Raji (cell line): ENCODE measurements around the gene DGCR2.
A peak's percentile ranks its signal among the peaks of the same experiment; 100 is the strongest.

ENCODE experiments used
- POLR2A ChIP-seq: IDR thresholded peaks from 2 replicates; pipeline ENCODE4 v1.6.1; 2011; ENCODE audit warnings: low read depth, low read length, control low read depth; ENCODE audit not compliant: insufficient read depth

The DGCR2 gene

DNA sequence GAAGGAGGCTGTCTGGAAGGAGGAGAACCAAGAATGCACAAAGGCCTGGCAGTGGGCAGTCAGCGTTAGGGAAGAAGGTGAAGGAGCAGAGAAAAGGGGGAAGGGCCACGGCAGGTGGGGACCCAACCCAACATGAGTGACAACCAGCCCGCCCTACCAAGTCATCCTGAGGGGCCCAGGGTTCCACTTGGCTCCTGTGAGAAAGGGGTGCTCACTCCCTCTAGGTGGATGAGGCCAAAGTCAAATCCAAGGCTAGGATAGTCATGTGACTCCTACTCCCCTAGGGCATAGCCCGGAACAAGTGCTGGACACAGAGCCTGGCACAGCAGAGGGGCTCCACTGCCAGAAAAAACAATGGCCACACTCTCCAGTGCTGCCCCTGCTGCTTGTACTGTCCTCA is 2.2 kb upstream of the DGCR2 start:
- no peak for TF ChIP-seq POLR2A

DNA sequence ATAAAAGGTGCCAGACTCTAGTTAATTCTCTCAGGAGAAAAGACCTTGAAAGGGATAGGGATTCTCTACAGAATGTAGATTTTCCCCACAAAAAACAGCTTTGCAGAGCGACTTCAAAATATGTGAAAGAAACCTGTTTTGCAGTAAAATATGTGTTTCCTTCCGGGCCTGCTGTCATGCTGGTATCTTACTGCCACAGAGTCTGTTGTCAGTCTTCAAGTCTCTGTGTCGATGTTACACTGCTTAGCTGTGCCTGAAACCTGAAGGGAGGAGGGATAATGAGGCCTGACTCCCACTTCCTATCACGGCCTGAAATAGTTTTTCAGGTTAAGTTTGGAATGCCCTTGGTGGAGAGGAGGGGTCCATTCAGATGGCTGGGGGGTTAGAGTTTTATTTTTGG is 1.7 kb upstream of the DGCR2 start:
- no peak for TF ChIP-seq POLR2A

DNA sequence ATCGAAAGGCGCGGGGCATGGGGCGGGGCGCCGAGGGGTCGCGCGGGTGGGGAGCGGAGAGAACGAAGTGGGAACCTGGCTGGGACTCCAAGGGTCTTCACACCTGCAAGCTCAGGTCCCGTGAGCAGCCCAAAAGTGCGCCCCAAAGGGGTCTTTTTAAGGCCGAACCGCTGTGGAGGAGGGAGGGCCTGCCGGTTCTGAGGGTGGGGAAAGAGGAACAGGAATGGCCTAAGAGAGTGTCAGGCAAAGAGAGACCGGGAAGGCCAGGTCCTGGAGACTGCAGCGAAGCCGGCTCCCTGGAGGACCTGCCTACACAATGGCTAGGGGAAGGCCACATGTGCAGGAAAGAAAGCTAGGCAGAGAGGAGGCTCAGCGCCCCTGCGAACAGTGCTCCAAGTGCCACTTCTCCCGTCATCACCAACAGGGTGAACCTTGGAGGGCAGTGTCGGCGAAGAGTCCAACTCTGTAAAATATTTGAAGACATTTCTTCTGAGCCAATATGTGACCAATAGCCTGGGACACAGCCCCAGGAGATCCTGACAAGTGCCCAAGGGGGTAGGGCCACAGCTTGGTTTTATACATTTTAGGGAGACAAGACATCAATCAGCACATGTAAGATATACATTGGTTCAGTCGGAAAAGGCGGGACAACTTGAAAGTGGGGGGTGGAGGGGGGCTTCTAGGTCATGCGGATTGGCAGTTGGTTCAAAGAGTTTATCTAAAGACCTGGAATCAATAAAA is 710 bp upstream of the DGCR2 start:
- TF ChIP-seq POLR2A: no peak

DNA sequence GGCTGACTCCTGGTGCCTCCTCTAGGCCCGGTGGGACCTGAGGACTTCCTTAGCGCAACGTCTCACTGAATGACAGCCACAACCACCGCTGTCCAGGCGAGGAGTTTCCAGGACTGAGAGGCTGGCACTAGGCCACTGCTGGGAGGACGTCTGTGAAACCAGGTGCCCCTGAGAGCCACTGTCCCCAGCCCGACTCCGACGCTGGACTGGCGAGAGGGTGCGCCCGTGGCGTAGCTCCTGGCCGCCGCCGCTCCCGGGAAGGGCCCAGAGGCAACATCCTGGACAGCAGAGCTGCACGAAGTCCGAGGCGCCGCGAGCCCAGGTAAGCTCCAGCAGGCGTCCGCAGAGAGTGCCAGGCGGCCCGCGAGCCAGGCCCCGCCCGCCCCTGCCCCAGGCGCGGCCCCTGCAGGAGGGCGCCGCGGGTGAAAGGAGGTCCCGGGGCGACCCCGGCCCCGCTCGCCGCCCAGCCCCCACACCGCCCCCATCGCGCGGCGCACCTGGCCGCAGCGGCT is 525 bp downstream of the DGCR2 start:
- no peak for TF ChIP-seq POLR2A

DNA sequence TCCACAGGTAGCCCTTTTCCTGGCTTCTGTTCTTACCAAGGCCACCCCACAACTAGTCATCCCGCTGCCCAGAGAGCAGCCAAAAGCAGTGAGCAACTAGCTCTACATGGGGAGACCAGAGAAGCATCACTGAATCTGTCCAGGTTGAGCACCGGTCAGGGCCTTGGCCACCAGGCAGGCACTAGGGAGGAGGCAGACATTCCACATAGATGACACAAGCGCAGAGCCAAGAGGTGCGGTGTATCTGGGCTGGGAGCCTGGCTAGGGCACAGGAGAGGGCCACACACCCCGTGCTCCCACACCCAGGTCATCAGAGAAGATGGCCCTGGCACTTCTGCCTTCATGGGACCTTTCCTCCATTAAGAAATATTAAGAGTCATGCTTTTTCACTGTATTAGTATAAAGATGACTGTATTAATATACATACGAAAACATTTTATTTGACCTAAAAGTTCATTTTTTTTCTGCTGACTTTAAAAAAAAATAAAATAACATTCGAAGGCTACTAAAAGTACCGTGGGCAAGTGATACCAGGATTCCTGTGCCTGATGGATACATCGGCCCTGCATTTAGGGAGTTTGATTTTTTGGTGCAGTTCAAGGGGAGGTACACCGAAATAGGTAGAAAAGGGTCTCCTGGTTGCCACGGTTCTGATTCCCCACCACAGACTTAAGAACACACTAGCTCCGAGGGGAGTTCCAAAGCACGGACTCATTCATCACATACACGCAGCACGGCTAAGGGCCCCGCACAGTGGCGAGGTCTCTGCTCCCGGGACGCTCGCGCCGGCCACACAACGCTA is 1.2 kb downstream of the DGCR2 start:
- no peak for TF ChIP-seq POLR2A

DNA sequence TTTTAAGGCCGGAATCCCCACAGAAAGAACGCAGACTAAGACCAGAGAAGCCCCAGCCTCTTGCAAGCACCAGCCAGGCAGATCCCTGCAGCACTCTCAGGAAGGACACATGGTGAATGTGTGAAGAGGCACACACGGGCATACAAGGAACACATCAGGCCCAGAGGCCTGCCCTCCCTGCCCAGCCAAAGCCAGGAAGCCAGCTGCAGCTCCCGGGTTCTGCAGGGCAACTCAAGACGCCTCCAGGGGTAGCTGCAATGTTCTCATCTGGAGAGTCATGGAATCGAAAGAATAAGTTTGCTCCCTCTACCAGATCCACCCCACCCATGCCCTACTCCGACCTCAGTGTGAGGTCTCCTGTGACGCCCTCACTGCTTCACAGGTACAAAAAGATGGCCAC is 2.3 kb downstream of the DGCR2 start:
- no peak for TF ChIP-seq POLR2A

DNA sequence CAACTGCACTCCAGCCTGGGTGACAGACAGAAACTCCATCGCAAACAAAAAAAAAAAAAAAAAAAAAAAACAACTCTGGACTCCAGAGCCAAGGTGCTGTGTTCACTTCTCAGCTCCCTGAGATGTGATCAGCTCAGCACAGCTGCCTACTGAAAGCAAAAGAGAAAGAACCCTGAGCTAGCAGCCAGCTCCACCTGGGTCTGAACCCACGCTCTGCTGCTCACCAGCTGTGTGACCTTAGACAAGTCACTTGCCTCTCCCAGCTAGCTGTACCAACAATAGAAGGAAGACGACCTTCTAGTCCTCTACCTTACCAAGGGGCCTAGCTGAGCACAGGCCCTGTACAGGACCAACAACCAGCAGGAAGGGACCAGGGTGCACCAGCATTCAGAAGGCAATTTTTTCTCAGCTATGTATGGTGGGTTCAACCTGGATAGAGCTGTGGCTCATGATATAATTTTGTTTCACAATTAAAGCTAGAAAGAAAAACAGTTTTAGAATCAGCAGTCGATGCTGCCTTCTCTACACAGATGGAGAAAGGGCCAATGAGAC is 3.8 kb downstream of the DGCR2 start:
- TF ChIP-seq POLR2A: peak; percentile 24; the same call in 1 of the 2 replicates

DNA sequence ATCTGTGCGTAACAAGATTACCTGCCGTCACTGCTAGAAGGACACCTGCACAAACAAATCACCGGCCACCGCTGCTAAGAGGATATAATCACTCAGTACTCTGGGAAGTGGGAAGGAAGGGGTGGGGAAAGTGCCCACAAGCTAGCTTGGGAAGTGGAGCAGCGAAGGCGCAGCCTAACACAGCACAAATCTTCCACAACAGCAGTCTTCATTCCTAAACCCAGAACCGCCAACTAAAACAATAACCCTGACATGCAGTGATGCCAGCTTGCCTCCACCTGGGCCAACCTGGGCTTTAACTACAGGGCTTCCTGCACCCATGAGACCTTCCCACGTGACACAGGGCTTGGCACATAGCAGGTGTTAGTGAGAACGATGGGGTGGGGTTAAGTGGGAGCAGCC is 5.1 kb downstream of the DGCR2 start:
- no peak for TF ChIP-seq POLR2A

DNA sequence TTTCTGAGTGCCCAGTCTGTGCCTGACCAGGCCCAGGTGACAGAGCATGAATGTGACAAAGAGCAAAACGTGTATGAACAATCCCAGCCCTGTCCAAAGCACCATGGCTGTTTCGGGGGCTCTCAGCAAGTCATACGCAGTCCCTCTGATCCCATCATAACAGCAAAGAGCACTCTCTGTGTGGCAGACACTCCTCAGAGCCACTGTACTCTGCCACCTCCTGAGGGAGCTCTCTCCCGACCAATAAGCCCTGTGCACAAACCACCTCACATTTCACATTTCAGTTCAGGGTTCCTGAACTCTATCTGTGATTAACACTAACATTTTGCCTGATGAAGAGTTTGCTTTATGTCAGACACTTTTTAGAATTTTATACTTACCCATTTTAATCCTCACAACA is 6.6 kb downstream of the DGCR2 start:
- no peak for TF ChIP-seq POLR2A

DNA sequence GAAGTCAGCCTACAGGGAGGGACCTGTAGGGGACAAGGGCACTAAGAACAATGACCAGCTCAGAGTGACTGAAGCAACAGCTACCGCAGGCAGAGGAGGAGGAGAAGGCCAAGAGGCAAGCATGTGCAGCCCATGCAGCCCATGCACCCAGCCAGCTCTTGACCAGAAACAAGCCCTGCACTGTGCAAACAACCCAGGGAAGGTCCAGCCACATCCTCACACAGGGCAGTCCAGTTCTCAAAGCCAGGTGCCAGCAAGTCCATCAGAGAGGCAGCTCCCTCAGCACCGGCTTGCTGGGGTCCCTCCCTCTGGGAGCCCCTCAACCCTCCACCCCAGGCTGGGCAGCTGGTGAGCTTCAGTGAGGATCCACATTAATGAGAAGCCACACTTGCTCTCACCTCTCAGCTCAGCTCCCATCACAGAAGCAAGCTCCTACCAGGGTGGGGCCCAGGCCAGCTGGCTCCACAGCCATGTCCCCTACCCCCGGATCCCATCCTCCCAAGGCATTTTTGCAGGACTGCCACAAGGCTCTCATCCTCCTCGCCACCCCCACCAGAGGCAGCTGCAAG is 7.1 kb downstream of the DGCR2 start:
- no peak for TF ChIP-seq POLR2A

DNA sequence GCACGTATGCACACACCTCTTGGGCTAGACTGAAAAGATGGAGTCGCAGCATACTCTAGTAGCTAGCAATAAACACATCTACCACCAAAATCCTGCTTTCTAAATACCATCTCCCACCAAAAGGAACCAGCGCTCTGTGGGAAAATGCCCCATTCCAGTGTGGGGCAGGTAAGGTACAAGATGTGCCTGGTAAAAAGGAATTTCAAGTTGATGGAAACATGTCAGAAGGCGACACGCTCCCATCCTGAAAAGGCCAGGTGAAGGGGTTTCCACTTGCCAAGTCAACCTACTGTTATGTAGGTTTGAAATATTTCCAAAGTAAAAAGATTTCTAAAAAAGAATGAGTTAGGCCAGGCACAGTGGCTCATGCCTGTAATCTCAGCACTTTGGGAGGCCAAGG is 8.8 kb downstream of the DGCR2 start:
- TF ChIP-seq POLR2A: no peak

DNA sequence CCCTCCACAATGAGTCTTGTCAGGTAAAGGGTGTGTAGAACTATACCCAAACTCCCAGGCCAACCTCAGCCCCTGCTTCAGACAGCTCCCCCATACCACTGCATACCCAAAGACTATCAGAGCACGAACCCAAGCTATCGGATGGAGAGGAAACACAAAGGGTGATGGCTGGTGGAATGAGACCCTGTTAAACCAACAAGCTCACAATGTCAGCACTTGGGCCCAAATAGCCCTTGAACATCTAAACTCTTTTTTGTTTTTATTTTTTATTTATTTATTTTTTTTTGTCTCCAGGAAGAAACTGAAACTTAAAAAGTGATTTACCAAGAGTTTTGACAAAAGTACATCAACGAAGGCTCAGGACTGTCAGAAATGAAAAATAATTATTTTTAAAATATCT is 10.6 kb downstream of the DGCR2 start:
- TF ChIP-seq POLR2A: no peak

DNA sequence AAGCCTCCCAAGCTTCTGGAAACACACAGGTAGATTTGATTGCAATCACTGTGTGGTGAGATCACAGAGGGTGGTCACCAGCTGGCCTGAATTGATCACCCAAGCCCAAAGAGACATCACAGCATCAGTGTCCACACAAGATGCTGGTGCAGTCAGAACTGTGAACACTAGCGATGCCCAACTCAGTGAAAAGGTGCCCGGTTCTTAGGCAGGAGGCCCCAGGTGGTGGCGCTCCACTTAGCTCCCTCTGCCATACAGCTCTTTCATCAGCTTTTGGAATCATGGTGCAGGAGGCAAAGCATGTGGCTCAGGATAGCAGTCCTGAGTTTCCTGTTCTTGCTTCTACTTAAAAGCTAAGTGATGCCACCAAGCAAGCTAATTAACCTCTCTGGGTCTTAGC is 11.1 kb downstream of the DGCR2 start:
- no peak for TF ChIP-seq POLR2A

DNA sequence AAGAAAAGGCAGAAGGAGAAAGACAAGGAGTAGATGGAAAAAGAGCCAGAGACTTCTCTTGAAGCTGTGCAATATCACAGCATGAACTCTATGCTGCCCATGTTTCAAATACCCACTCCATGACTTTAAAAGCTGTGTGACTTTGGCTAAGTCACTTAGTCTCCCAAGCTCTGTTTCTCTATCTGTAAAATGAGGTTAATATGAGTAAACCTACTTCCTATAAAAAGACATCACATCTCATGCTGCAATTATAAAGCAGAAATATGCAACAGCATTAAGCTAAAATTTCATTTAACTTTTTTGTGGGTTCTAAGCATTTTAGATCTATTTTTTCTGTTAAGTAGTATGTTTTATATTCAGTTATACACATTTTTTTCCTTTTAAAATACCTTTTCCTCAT is 11.6 kb downstream of the DGCR2 start:
- TF ChIP-seq POLR2A: no peak

DNA sequence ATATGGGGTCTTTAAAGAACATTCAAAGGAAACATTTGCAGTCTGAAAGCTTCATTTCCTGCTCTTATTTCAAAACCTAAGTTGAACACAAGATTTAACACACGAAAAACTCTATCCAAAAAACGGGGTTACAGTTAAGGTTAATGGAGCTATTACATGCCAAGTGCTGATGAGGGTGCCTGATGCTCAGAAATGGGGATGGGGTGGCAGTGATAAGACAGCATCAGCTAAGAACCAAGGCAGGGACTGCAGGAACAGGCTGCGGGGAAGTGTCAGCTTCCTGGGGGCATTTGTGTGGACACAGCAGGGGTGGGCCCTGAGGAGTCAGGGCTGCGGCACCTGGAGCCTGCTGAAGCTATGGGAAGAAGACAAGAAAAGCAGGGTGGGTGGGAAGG is 12.2 kb downstream of the DGCR2 start:
- no peak for TF ChIP-seq POLR2A
